RCC 7860 (cell line): ENCODE data around the gene HMG20B.

Experiments
- DNase-seq: peaks from one replicate; pipeline ENCODE4 v3.0.0-alpha.2; 2015; ENCODE audit warnings: low spot score
- FAIRE-seq: peaks from 2 replicates; lab custom pipeline; 2012; peaks lifted over from hg19 to GRCh38; lab: Jason Lieb, UNC

HMG20B gene

DNA sequence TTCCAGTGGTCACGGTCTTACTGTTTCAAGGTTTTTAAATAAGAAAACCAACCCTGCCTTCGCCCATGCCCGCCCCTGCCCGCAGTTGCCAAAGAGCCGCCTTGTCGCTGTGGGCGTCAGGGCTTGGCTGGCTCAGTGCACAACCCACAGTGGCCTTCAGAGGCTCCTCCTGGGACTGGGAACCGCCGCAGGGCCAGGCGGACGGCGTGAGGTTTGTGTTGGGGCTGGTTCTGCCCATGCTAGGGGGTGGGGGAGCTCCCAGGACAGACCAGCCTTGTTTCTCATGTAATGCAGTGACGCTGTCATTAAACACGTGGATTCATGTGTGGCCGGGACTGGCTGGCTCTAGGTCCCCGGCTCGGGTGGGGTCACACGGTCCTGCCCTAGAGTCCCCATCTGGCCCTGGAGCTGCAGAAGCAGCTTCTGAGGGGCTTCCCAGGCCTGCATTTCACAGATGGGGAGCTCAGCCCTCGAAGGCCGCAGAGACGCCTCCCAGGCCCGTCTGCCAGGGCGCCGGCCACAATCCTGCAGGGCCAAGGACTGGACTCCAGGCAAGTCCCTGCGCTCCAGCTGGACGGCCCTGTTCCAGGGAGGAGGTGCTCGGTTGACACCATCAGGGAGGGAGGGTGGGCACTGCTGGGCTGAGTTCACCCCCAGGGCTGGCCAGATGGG, 36.2 kb upstream of the HMG20B start:
- no peak for DNase-seq
- no peak for FAIRE-seq

DNA sequence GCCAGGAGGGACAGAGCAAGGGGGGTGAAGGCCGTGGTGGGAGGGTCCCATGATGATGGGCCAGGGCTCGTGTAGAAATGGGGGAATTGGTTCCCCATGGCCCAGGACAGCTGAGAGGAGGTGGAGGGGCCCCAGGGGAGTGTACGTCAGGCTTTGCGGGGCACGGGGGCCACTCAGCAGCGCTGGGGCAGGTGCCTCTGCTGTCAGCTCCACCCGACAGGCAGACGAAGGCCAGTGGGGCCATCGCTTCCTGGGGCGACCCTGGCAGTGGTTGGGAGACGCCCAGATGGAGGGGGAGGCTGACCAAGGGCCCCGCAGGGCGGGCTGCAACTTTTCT, 35.7 kb upstream of the HMG20B start:
- no peak for FAIRE-seq

DNA sequence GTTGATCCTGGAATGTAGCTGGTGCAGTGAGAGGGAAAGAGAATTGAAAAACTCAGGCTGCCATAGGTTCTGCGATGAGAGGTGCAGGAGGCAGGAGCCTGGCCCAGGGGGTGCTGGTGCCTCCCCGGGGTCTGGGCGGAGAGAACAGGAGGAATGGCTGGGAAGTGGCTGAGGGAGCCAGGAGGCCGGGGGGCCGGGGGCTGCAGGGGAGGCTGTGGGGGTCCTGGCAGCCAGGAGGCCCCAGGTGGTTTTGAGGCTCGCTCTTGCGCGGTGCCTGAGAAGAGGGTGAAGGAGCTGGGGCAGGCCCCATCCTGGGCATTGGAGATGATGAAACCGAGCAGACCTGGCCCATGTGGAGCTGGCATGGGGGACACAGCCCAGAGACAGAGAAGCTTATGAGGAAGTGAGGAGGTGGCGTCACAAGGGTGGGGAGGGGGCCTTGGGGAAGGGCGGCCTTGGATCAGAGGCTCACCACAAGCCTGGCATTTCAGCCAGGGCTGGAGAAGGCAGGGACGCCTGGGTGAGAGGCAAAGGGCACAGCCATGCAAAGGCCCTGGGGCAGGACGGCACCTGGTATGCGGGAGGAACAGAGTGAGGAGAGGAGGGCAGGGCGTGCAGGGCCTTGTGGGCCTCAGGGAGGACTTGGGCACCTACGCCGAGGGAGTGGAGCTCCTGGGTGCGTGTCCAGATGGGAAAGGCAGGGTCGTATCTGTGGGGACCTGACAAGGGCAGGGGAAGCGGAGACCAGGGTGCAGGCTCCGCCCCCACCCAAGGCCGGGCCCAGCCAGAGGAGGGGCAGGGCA, 35.1 kb upstream of the HMG20B start:
- FAIRE-seq (no peak), DNase-seq (no peak)

More for the DNA sequence above, 35.7 kb upstream of the HMG20B start:
- no peak for DNase-seq

DNA sequence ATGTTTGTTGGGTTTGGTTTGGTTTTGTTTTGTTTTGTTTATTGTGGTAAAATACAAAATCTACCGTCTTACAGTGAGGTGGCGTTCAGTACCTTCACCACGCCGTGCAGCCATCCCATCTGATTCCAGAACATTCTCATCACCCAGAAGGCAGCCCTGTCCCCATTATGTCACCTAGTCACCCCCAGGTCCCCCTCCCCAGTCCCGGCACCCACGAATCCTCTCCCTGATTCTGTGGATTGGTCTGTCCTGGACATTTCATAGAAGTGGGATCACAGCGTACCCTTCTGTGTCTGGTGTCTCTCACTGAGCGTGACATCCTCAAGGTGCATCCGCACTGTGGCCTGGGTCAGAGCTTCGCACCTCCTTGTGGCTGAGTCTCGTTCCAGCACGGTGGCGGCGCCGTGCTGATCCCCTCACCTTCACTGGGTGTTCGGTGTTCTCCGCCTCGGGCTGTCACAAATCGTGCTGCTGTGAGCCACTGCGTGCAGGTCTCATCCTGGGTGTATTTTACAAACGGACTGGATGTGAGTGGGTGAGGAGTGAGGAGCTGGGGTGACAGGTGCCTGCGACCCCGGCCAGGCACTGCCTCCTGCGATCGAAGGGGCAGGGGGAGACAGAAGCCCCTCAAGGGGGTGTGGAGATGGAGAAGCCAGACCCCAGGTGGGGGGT, 34.4 kb upstream of the HMG20B start:
- no peak for DNase-seq
- no peak for FAIRE-seq

DNA sequence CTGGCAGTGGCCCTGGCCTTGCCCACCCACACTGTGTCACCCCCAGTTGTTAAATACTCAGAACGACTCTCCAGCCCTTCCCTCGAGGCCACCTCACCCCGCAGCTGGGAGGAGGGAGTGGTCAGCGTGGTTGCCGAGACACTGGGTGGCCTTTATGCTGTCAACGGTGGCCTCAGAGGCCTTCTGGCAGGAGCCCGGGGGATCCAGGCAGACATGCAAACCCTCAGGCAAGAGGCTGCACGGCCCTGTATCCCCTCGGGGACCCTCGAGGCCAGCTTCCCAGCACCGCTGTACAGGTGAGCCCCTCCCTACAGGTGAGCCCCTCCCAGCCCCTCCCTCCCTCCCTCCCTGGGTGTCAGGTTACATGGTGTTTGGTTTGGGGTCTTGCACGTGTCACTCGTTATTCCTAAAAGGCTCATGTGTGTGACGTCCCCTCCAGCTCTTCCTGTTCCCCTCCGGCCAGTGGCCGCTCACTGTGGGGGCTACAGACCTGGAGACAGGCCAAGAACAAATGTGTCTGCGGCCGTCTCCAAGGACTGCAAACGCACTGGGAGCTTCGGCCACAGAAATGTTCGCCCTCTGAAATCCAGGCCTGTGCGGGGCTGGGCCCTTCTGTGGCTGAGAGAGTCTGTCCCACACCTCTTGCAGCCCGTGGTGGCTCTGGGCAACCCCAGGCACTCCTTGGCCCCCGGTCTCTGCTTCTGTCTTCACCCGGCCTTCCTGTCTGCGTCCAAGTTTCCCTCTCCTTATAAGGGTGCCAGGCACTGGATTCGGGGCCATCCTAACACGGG, 33.6 kb upstream of the HMG20B start, which contains the start of gene TEKTIP1:
TEKTIP1 (plus strand) TSS at position 210 of the 791 bp plus-strand sequence; CDS start at position 214, 4 bp downstream.
- FAIRE-seq (no peak), DNase-seq (no peak)

DNA sequence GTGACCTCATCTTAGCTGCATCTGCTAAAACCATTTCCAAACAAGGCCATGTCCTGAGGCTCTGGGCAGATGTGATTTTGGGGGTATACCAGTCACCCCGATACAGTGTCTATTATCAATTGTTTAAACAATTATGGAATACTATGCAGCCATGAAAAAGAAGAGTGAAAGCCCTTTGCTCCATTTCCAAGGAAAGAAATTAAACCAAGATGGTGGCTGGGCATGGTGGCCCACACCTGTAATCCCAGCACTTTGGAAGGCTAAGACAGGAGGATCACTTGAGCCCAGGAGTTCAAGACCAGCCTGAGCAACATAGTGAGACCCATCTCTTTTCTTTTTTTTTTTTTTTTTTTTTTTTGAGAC, 33.0 kb upstream of the HMG20B start:
- no peak for FAIRE-seq

DNA sequence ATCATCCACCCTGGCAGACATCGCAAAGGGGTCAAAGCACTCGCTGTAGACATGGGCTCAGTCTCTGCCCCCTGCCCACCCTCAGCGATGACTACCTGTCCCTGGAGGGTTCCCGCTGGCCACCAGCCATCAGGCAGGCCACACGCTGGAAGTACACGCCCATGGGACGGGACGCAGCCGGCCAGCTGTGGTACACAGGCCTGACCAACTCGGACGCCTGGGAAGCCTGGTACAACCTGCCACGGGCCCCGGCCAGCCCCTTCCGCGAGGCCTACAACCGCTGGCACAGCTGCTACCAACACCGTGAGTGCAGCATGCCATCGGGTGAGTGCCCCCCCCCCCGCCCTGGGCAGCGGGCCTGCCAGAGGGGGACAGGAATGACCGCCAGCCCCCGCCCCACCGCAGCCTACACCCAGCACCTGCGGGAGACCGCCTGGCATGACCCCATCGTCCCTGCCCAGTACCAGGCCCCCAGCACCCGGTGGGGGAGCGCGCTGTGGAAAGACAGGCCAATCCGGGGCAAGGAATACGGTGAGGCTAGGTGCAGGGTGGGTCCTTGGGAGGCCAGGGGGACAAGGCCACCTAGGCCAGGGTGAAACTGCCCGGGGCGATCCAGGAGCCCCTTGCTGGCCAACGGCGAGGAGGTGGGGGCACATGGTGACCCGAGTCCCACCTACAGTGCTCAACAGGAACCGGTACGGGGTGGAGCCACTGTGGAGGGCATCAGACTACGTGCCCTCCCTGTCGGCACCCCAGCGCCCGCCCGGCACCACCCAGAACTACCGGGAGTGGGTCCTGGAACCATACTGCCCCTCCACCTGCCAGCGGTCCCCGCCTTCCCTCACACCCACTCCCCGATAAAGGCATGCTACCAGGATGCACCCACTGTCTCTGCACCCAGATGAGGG, 29.3 kb upstream of the HMG20B start:
- FAIRE-seq (no peak), DNase-seq (no peak)

More for the DNA sequence above, 33.0 kb upstream of the HMG20B start:
- no peak for DNase-seq

DNA sequence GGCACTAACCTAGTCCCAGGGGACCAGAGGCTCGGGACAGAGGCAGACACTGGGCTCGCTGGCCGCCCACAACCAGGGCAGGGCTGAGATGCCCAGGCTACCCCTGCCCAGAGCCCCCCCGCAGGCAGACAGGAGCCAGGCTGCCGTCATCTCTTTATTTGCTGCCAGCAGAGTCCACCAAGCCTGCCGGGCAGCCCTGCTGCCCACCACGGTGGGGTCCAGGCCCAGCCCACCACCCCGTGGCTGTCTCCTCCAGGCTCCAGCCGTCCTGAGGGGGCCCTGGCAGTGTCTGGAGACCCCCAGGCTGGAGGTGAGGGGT, 28.7 kb upstream of the HMG20B start:
- DNase-seq = no peak
- no peak for FAIRE-seq

DNA sequence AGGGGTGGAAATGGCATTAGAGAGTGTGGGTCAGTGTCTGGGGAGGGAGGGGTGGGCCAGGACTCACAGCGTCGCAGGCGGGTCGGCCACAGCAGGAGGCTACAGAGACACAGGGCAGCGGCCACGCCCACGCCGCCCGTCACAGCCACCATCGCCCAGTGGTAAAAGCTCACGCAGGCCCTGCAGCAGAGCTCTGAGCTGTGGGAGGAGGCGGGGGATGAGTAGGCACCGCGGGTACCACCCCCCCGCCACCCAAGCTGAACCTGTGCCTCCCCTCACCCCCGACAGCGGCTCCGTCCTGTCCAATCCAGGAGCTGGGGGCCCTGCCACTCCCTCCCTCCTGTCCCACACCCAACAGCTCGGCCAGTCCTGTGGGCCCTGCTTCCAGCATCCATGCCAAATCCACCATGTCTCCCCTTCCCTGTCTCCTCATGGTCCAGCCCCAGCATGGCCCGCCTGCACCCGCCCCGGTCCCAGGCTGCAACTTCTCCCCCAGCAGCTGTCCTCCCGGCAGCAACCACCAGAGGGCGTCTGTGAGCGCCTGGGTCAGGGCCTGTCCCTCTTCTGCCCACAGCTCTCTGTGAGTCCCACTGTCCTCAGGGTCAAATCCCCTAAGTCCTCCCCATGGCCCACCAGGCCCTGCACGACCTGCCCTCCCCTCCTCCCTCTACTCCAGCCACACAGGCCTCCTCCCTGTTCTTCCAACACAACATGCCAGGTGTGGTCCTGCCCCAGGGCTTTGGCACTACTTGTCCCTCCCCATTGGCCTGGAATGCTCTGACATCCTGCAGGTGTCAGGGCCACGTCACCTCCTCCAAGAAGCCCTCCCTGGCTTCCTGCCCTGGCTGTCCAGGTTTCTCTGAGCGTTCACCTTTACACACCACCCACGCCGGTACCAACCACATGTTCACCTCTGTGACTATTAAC, 27.7 kb upstream of the HMG20B start:
- peak; percentile 36 for DNase-seq
- FAIRE-seq = no peak

DNA sequence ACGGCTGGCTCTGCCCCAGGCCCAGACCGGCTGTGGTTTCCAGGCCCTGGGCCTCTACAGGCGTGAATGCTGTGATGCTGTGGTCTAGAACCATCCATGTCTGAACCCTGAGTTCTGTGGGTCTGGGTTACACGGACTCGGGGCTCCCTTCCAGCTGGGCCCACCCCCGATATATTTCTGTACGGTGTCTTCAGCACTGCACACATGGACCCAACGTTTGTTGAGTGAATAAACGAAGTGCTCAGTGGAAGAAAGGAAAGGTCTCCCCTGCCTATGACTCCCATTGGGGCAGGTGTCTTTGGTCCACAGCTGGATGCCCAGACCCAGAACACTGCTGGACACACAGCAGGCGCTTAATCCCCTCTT, 27.1 kb upstream of the HMG20B start:
- DNase-seq = no peak
- FAIRE-seq = no peak

DNA sequence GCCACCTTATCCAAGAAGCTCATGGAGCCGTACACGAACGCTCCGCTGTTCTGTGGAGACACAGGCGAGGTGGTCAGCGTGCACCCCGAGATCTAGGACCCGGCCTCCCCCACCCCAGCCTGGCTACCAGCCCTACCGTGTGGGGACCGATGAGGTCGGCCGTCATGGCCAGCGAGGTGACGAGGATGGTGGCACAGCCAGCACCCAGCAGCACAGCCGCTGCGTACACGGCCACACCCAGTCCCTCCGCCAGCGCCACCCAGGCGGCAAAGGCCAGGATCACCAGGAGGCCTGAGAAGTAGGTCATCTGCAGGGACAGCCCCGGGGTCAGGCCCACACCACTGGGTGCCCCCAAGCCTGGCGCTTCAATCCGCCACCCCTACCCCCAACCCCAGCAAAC, 26.6 kb upstream of the HMG20B start:
- DNase-seq (no peak), FAIRE-seq (no peak)

DNA sequence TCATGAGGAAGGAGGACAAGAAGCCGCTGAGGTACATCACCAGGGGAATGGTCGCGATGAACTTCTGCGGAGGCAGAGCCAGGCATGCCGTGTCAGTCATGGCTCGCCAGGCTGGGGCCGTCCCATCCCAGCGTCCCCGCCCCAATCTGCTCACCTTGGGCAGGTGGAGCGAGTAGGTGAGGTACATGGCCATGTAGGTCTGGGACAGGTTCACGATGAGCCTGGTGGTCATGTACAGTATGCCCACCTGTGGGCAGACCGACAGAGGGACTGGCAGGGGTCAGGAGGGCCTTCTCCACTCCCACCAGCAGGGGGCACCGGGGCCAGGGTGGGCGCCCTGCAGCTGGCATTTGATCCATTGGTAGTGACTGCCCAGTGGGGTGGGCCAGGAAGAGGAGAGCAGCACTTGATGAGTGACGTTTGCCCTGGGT, 25.4 kb upstream of the HMG20B start:
- no peak for FAIRE-seq
- DNase-seq = no peak

DNA sequence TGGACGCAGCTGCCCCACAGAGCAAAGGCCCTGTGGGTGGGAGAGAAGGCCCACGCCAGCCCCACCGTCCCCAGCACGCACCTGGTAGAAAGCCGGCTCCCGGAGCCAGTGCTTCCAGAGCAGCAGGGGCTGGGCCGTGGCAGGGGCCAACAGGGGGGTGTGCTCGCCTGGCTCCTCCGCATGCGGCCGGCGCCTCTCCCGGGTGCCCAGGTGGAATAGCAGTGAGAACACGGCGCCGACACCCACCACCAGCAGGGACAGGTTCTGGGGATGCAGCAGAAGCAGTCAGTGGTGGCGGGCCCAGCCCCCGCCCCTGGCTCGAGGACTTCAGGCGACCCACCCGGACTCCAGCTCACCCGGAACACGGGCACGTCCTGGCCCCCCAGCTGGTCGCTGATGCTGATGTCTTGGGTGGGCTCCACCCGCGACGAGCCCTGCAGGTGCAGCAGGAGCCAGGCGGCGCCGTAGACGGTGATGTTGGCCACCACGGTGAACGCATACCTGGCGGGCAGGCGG, 24.9 kb upstream of the HMG20B start:
- FAIRE-seq = no peak
- no peak for DNase-seq

DNA sequence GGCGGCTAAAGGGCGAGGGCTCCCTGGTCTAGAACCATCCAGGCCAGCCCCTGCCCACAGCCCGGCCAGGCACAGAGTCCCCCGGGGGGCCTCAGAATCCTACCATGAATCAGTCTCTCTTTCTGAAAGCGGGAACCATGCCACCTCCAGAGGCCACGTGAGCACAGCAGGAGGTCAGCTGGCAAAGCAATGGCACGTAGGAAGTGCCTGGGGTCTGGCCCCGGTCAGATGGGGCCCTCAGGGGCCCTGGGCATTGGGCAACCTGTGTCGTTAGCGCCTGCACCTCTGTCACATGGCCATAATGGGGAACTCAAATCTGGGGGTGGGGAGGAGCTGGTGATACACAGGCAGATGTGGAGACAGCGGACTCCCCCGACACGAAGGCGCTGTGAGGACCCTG, 24.1 kb upstream of the HMG20B start:
- DNase-seq (no peak), FAIRE-seq (no peak)

DNA sequence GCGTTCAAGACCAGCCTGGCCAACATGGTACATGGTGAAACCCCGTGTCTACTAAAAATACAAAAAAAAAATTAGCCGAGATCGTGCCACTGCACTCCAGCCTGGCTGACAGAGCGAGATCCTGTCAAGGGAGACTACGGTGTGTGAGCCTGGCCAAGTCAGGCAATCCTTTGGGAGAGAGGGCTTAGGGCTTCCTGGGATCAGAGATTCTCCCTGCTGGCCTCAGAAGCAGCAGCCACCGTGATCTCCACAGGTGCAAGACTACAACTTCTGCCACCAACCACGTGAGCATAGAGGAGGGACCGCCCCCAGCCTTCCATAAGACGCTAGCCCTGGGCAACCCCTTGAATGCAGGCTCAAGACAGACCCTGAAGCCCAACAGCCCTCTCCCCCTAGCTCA, 22.9 kb upstream of the HMG20B start:
- FAIRE-seq (no peak), DNase-seq (no peak)

DNA sequence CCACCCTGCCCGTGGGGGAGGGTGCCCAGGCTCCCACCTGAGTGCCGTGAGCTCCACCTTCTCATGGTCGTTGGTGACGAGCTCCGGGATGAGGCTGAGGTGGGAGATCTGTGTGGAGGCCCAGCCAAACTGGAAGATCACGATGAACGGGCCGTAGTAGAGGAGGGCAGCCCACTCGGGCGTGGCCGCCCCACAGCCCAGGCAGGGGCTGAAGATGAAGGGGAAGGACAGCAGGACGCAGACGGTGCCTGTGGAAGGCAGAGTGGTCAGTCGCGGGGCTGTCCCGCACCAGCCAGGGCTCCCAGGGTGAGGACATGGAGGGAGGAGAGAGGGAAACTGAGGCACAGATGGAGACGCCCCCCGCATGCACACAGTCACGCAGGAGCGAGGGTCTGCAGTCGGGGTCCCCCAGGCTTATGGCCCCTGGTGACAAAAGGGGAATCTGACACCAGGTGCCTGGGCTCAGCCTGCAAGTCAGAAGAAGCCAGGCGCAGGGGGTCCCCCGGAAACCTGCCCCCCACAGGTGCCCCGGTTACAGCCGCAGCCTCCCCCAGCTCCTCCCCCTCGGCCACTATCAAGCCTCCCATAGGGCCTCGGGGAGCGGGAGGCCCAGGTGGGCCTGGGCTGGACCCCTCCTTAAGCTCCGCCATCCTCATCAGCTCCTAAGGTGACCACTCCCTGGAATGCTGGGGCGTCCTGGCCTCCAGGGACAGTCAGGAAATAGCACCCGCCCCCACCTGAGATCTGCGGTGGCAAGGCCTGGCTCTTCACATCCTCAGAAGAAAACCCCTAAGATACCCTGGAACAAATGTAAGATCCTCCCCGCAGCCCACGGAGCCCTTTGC, 21.6 kb upstream of the HMG20B start:
- FAIRE-seq (no peak), DNase-seq (no peak)

DNA sequence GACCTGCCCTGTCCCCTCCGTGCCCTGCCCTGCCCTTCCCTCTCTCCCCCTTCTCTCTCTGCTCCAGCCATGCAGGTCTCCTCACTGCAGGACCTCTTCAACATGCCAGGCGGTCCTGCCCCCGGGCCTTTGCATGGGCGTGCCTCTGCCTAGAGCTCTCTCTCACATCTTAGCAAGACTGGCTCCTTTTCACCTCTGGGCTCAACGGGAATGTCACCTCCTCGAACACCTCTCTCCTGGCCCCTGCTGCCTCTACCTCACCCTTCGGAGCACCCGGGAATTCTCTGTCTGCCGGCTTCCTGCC, 21.0 kb upstream of the HMG20B start:
- no peak for FAIRE-seq
- no peak for DNase-seq
